ENCODE results near the gene PDE1C.

Gene PDE1C

GRCh38 chr7:32042900-32043299 is 27.3 kb downstream of the PDE1C start:
- Mint-ChIP-seq H3K9me3 (no peaks in the 10 kb centered on the region), H3K4me1 (peaks cover 3% of the 10 kb centered on the region), H3K4me3 (no peak overlapping the region), H3K27me3 (ENCODE audit: low read depth) (no peaks in the 10 kb centered on the region), H3K36me3 (ENCODE audit: low read depth) (no peaks in the 10 kb centered on the region), H3K27ac (no peak overlapping the region)
- no peak for TF ChIP-seq CTCF (IDR thresholded peaks at IDR 0.05; ENCODE audit: unreplicated experiment in 3 of 3)

- no peak overlapping the region for H3K4me3 Mint-ChIP-seq
- H3K27ac Mint-ChIP-seq = no peak overlapping the region
- H3K9me3 Mint-ChIP-seq = peaks cover 2% of the 10 kb centered on the region
- H3K27me3 Mint-ChIP-seq (ENCODE audit: low read depth) = no peaks in the 10 kb centered on the region
- H3K36me3 Mint-ChIP-seq (ENCODE audit: low read depth) = no peaks in the 10 kb centered on the region
- H3K4me1 Mint-ChIP-seq = peaks cover 3% of the 10 kb centered on the region
- no peak for TF ChIP-seq CTCF (IDR thresholded peaks at IDR 0.05; ENCODE audit: unreplicated experiment in 3 of 3)
These were observed 31.0 kb downstream of the PDE1C start for GRCh38 chr7:32039000-32039756.

DNA sequence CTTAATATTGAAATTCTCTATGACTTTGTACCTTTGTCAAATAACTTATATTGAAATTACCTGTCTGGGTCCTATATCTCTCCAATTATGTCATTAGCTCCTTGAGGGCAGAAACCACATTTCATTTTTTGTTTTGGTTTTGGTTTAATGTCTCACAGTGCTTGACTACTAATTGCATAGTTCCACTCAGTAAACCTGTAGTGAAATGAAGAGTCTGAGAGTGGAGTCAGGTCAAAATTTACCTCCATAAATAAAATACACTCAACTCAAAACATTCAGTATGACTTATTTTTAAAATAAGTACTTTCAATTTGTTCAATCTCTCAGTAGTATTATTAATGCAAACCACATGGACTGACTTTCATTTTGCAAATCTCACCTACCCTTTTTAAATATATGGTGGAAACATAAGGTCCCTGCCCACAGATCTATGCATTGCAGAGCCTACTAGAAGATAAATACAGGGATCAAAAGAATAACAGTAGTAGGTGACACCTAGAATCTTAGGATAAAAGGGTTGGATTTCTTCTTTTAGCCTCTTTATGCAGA is 32.5 kb downstream of the PDE1C start:
- no peak overlapping the region for H3K4me3 Mint-ChIP-seq

DNA sequence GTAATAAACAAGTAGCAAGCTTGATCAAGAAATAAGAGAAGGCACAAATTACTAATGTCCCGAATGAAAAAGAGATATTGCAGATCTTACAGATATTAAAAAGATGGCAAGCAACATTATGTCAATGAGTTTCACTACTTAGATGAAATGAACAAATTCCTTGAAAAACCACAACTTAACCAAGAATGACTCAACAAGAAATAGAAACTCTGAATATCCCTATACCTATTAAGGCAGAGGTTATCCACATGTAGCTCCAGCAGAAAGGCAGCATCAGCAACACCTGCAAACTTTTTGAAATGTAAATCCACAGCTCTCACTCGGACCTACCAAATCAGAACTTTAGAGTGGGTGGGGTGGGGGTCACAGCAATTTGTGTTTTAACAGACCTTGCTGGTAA is 33.6 kb downstream of the PDE1C start:
- Mint-ChIP-seq H3K9me3 (peaks cover 2% of the 10 kb centered on the region), H3K4me3 (no peak overlapping the region), H3K27ac (no peak overlapping the region), H3K36me3 (ENCODE audit: low read depth) (no peaks in the 10 kb centered on the region), H3K27me3 (ENCODE audit: low read depth) (no peaks in the 10 kb centered on the region), H3K4me1 (peaks cover 1% of the 10 kb centered on the region)
- no peak for TF ChIP-seq CTCF (IDR thresholded peaks at IDR 0.05; ENCODE audit: unreplicated experiment in 3 of 3)

More for the DNA sequence above, 32.5 kb downstream of the PDE1C start:
- no peak for TF ChIP-seq CTCF (IDR thresholded peaks at IDR 0.05; ENCODE audit: unreplicated experiment in 3 of 3)
- no peak overlapping the region for H3K27ac Mint-ChIP-seq
- no peaks in the 10 kb centered on the region for H3K27me3 Mint-ChIP-seq (ENCODE audit: low read depth)
- H3K4me1 Mint-ChIP-seq = peaks cover 3% of the 10 kb centered on the region
- H3K36me3 Mint-ChIP-seq (ENCODE audit: low read depth) = no peaks in the 10 kb centered on the region
- peaks cover 2% of the 10 kb centered on the region for H3K9me3 Mint-ChIP-seq

DNA sequence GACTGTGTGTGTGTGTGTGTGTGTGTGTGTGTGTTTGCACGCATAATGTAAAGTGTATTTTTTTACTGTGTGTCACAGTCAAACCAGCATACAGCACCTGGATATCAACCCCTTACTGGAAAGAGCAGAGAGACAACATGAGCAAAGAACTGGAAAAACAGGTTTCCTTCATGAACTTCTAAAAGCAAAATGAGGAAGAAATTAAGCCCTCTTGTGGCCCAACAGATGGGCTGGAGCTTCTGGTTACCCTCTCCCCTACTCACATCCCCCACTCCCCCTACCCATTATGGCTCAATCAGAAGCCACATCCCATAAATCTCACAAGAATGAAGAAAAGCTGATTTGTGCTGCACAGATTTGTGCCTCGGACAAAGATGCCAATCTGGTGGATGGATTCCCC is 36.2 kb downstream of the PDE1C start:
- Mint-ChIP-seq H3K4me1 (no peaks in the 10 kb centered on the region), H3K9me3 (peaks cover 2% of the 10 kb centered on the region), H3K27me3 (ENCODE audit: low read depth) (no peaks in the 10 kb centered on the region), H3K36me3 (ENCODE audit: low read depth) (no peaks in the 10 kb centered on the region), H3K4me3 (no peak overlapping the region), H3K27ac (no peak overlapping the region)
- no peak for TF ChIP-seq CTCF (IDR thresholded peaks at IDR 0.05; ENCODE audit: unreplicated experiment in 3 of 3)

- no peak overlapping the region for H3K27ac Mint-ChIP-seq
- no peaks in the 10 kb centered on the region for H3K36me3 Mint-ChIP-seq (ENCODE audit: low read depth)
- TF ChIP-seq CTCF (IDR thresholded peaks at IDR 0.05; ENCODE audit: unreplicated experiment in 3 of 3) = no peak
- H3K9me3 Mint-ChIP-seq = peaks cover 2% of the 10 kb centered on the region
- H3K4me3 Mint-ChIP-seq = no peak overlapping the region
- H3K27me3 Mint-ChIP-seq (ENCODE audit: low read depth) = no peaks in the 10 kb centered on the region
- no peaks in the 10 kb centered on the region for H3K4me1 Mint-ChIP-seq
These were observed 37.2 kb downstream of the PDE1C start for GRCh38 chr7:32033006-32033405.

All from nephron (organoid).